Hippocampal formation (tissue), 2 donors: ENCODE data around the gene TSG101.
A peak's percentile ranks its signal among the peaks of the same experiment; 100 is the strongest.

Experiments used
- DNase-seq, 2 donors: peaks; one replicate each; lab custom pipeline; 2025; lab: John Stamatoyannopoulos, UW

The TSG101 gene

GRCh38 chr11:18492888-18493287 is 33.9 kb downstream of the TSG101 start:
- DNase-seq = no peak

GRCh38 chr11:18491924-18492323 is 34.8 kb downstream of the TSG101 start:
- no peak for DNase-seq

- peak in 1 of 2 donors; percentile 7 for DNase-seq
Measured at GRCh38 chr11:18490736-18491485, 35.8 kb downstream of the TSG101 start.

- peak in 1 of 2 donors; percentile 16 for DNase-seq
Measured at GRCh38 chr11:18490319-18490718, 36.4 kb downstream of the TSG101 start.

- no peak for DNase-seq
Measured at GRCh38 chr11:18485913-18486528, 40.7 kb downstream of the TSG101 start.

DNA sequence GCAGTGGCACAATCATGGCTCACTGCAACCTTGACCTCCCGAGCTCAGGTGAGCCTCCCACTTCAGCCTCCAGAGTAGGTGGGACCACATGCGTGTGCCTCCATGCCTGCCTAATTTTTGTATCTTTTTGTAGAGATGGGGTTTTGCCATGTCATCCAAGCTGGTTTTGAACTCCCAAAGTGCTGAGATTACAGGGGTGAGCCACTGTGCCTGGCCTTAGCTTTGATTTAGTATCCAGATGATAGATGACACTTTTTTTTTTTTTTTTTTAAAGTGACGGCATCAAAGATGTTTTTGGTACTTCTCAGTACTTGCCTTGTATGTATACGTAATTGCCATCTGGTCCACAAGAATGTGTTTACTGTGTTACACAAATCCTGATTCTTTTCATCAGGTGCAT is 47.7 kb downstream of the TSG101 start:
- DNase-seq = no peak

DNA sequence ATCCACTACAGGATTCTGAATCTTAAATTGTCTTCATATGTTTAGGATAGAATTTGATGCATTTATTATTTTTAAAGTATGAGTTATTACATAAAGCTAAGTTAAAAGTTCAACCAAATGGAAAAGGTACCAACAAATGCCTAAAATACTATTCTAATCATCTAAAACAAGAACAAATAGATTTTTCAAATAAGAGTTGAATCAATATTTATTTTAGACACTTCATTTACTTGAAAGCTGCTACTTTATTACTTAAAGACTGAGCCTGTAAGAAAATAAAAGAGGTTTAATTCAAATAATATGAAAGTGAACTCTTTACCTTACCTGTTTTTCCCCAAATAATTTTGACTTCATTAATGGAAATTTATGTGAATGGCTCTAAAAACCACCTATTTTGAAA is 54.2 kb downstream of the TSG101 start:
- DNase-seq = no peak

DNA sequence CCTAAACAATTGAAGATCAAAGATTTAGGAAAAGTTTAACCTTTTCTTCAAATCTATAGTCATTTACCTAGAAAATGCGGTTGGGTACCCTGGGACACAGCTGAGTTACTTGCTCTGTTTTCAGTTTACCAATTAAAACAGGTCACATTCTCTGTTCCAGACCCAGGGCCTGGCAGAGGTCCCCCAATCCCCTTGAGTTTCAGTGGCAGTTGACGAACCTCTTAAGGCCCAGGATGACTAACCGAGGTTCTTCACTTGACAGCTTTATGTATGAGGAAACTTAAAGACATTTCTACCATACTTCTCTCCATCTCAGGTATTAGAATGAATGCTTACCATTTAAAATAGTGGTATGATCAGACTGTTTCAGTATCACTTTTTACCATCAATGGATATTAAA is 54.7 kb downstream of the TSG101 start:
- no peak for DNase-seq

GRCh38 chr11:18468961-18469360 is 57.8 kb downstream of the TSG101 start:
- DNase-seq = no peak

GRCh38 chr11:18468059-18468458 is 58.7 kb downstream of the TSG101 start:
- no peak for DNase-seq

GRCh38 chr11:18466402-18466801 is 60.3 kb downstream of the TSG101 start:
- DNase-seq = no peak

GRCh38 chr11:18463439-18463838 is 63.3 kb downstream of the TSG101 start:
- peak in 1 of 2 donors; percentile 5 for DNase-seq

DNA sequence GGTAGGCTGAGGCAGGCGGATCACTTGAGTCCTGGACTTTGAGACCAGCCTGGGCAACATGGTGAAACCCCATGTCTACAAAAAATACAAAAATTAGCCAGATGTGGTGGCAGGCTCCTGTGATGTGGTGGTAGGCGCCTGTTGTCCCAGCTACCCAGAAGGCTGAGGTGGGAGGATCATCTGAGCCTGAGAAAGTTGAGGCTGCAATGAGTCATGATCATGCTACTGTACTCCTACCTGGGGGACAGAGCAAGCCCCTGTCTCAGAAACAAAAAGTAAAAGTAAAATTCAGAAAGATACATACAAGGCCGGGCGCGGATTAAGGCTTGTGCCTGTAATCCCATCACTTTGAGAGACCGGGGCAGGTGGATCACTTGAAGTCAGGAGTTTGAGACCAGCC is 64.8 kb downstream of the TSG101 start:
- no peak for DNase-seq

DNA sequence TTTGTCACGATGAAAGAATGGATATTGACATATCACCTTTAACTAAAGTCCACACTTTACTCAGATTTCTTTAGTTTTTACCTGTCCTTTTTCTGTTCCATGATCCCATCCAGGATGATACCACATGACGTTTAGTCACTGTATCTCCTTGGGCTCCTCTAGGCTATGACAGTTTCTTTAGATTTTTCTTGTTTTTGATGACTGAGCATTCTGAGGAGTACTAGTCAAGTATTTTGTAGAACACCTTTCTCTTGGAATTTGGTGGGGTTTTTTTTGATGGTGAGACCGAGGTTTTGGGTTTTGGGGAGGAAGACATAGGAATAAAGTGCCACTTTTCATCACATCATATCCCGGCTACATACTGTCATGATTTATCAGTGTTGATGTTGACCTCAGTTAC is 67.1 kb downstream of the TSG101 start:
- DNase-seq = no peak

DNA sequence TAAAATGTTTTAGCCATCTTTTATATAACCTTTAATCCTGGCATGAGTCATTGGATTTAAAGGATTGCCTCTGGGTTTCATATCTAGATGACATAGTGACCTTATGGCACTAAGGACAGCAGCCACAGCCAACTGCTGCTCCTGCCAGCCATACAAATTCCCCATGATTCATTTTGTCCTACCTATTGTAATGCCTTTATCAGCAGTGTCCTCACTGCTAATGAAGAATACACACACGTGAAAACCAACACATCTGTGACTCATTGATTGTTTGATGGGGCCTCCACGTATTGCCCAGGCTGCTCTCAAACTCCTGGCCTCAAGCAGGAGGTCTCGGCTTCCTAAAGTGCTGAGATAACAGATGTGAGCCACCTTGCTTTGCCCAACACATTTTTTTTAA is 69.3 kb downstream of the TSG101 start:
- no peak for DNase-seq

- DNase-seq = no peak
Measured at GRCh38 chr11:18455686-18456372, 70.9 kb downstream of the TSG101 start, which contains the start of gene LDHAL6A. Gene LDHAL6A (plus strand): TSS chr11:18455856. CDS start chr11:18456681, 825 bp downstream.

DNA sequence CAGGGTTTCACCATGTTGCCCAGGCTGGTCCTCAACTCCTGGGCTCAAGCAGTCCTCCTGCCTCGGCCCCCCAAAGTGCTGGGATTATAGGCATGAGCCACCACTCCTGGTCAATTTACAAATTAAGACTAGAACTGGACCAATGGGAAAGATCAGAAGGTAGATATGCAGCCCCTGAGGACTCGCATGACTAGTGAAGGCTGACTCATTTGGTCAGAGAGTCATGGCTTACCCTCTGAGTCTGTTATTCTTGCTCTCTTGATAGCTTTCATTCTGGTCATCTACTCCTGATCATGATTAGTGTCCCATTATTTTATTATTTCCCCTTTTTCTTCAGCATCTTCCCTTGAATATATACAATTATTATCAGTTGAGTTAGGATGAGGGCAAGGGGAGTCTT is 73.8 kb downstream of the TSG101 start:
- no peak for DNase-seq

GRCh38 chr11:18449251-18449650 is 77.5 kb downstream of the TSG101 start:
- no peak for DNase-seq

DNA sequence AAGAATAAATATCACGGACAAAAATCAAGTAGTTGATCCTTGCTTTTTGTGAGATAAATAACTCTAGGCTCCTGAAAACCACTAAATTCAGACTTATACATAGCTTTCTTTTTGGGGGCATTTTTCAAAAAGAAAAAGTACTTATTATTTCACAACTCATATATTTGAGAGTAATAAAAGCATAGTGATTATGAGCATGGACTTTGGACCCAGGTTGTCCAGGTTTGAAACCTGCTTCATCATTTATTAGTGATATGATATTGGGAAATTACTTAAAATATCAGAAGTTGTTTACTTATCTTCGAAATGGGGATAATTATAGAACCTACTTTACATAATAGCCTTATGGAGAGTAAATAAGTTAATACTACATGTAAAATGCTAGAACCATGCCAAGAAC is 88.1 kb downstream of the TSG101 start:
- DNase-seq = no peak
